Amniotic stem cell (primary cell): ENCODE measurements around the gene TMEM237.

Experiments used
- DNase-seq: peaks from one replicate; lab custom pipeline; 2025; lab: John Stamatoyannopoulos, UW

TMEM237 gene

DNA sequence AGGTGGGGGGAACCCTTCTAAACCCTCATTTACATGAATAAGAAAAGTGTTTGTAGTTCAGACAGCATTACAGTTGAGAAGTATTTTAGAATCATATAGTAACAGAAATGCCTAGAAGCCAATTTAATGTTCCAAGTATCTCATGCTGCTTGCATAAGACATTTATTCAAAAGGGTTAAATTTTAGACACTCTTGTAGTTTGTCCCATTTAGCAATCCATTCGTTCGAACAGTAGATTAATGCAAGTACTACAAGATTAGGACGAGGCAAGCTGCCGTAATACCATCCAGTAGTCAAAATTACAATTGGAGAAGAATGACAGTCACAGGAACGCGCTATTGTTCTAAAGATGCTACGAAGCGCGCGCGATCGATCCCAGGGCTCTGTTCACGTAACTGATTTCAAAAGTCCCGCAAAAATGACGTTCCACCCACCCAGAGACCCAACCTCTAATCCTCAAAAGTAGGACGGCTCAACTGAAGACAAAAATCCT lies 1.2 kb downstream of the TMEM237 start:
- no peak for DNase-seq

DNA sequence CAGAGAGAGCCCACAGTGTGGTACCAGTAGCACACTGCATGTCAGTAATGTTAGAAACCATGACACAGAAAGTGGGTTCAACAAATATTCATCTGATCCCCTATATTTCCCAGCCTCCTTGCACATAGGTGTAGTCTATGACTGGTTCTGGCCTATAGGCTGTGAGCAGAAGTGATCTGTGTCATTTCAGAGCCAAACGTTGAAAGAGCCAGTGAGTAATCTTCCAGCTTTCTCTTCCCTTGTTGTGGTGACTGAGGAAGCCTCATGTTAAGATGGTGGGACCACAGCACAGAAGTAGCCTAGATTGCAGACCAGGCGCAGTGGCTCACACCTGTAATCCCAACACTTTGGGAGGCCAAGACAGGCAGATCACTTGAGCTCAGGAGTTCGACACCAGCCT lies 4.1 kb downstream of the TMEM237 start:
- DNase-seq: no peak

DNA sequence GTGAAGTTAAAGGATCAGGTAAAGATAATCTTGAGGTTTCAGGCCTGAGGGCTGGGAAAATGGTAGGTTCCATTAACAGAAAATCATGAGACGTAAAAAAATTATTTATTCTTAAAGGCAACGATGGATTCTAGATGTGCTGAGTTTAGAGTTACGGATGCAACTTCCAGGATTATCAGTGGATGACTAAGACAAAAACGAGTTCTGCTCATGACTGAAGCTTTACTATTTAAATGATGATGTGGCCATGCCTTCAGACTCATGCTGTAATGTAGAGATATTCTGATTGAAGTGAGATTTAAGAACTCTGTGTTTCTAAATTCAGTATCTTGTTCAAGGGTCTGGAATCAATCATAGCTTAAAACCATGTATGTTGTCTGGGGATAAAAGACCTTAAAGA lies 5.0 kb downstream of the TMEM237 start:
- DNase-seq: no peak

DNA sequence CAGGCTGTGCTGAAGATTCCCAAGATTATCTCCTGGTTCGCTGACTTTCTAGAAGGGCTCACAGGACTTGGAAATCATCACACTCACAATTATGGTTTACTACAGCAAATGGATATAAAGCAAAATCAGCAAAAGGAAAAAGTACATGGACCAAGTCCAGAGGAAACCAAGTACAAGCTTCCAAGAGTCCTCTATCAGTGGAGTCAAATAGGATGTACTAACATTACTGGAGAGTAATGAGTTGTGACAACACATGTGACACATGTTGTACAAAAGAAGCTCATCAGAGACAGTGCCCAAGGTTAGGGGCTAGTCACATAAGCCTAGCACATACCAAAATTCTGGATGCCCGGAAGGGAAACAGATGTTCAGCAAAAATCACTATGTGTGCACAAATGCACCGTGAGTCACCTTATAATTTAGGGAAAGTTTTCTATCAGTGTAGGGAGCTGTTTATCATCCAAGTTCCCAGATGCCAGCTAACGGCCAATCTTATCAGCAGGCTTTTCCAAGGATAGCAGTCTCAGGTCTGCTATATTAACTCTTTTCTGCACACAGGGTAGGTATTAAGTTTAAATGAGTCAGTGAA lies 9.5 kb downstream of the TMEM237 start:
- no peak for DNase-seq

DNA sequence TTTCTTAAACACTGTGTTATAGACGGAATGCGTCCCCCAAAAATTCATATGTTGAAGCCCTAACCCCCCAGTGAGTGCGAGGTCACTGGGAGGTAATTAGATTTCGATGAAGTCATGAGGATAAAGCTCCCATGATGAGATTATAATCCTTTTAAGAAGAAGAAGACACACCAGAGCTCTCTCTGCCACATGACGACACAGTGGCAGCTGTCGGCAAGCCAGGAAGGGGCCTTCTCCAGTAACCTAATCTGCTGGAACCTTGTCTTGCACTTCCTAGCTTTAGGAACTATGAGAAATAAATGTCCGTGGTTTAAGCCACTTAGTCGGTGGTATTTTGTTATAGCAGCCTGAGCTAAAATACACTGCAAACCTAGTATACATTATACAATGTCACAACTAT lies 12.3 kb downstream of the TMEM237 start:
- no peak for DNase-seq

DNA sequence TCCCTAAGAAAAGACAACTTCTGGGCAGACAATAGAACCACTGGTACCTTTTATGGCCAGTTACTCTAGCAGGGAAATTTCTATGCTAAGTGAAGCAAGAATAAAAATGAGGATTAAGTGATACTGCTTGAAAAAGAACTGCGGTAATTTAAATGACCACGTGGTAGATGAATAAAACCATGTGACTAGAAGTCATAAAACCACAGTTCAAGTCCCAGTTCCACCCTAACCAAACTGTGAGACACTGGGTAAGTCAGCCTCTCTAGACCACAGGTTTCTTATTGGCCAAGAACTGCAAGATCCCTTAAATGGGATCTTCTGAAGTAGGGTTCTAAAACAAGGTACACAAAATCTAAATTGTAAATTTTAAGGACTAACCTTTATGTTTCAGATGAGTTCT lies 12.7 kb downstream of the TMEM237 start:
- no peak for DNase-seq

DNA sequence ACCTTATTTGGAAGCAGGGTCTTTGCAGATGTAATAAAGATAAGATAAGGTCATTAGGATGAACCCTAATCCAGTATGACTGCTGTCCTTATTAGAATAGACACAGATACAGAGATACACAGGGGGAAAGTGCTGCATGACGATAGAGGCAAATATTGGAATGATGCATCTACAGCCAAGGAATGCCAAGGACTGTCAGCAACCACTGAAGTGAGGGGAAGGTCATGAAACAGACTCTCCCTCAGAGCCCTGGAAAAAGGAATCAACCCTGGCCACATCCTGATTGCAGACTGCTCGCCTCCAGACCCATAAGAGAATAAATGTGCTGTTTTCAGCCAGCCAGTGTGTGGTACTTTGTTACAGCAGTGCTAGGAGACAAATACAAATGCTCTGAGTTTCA lies 14.8 kb downstream of the TMEM237 start:
- no peak for DNase-seq

DNA sequence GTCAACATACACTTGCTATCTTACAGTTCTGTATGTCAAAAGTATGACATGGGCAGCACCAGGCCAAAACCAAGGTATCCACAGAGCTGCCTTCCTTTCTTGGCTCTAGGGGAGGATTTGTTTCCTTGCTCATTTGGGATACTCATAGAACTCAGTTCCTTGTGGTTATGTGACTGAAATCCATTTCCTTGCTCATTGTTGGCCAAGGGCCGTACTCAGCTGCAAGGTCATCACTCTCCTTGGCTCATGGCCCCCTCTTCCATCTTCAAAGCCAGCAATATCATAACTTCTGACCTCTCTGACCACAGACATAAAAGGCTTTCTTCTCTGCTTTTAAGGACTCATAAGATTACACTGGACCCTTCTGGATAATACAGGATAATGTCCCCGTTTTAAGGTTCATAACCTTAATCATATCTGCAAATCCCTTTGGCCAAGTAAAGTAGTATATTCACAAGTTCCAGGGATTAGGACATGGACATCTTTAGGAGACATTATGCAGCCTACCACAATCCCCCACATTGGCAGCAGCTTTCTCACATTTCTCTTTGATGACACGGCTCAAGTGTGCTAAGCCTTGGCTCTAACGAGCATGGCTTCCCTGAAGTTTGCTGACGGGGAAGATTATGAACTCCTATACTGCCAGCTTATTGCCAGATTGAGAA lies 20.9 kb downstream of the TMEM237 start:
- no peak for DNase-seq

DNA sequence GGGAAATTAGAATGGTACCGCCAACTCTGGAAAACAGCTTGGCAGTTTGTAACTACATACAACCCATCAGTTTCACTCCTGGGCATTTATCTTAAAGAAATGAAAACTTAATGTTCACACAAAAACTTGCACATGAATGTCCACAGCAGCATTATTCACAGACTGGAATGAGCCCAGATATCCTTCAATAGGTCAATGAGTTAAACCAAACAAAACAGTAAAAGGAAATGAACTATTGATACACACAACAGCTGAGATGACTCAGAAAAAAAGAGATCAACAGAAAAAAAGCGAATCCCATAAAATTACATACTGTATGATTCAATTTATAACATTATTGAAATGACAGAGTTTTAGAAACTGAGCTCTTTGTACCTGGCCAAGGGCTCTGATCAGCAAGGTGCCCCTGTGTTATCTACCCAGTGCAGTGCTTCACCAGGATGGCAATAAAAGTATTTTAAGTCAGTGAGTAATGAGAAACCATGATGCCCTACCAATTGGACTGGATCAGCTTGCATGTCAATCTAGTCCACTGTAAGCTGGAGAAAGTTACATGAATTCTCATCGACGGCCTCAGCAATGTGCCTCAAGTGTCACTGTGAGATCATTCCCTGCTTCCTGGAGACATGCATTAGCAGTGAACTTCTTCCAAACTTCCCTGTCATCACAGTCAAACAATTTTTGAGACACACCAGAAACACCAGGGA lies 21.9 kb downstream of the TMEM237 start:
- no peak for DNase-seq

DNA sequence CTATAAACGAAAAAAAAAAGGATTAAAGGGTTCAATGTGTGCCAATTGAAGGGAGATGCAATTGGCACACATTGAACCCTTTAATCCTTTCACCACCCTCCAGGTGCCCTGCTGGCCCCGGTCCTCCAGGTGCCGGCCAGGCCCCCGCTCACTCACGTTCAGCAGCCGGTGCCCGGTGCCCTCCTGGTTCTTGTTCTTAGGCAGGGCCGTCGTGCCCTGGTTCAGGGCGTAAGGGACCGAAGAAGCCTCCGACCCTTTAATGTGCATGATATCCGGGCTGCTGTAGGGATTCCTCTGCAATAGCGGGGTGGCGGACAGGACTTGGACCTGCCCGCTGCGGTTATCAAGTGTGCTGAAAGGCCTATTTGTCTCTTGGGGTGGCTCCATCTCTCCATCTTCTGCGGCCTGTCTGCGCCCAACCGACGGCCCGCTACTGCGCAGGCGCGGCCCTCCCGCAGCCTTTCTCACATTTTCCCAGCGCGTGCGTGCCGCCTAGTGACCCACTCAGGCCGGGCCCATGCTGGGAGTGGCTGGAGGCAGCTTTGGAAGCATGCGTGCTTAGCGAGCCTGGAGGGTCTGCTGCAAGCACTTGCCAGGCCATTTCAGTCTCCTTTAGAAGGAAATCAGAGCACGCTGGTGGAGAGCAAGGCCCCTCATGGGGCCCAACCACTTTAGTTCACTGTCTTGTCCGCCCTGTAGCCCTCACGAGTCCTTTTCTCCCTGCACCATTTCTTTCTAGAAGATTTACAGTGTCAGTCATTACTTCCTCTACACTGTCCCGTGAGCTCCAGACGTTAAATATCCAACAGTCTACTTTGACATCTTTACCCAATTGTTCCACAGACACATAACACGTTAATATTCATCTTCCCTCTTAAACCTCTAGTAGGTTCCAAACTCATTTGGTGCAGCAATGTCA lies 24.3 kb downstream of the TMEM237 start:
- DNase-seq: no peak

DNA sequence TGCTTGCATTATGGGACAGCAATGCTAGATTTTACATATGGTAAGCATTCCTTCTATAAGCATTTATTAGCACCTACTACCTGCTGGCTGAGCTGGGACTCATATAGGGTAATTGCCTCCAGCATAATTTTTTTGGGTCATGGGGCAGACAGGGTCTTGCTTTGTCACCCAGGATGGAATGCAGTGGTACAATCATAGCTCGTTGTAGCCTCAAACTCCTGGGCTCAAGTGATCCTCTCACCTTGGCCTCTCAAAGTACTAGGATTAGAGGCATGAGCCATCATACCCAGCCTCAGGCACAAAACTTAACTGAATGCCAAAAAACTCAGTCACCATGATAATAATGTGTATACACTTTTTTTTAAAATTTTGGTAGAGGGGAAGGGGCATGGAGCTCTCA lies 35.3 kb downstream of the TMEM237 start:
- DNase-seq: no peak

DNA sequence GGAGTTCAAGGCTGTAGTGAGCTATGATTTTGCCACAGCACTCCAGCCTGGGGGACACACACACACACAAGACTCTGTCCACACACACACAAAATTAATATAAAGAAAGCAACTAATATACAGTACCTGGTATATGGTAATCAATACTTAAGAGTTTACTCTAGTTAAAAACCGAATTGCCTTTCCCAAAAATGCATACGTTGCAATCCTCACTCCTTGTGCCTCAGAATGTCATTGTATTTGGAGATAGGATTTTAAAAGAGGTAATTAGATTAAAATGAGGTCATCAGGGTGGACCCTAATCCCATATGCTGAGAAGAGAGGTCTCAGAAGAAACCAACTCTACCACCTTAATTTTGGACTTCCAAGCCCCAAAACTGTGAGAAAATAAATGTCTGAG lies 35.7 kb downstream of the TMEM237 start:
- DNase-seq: no peak

DNA sequence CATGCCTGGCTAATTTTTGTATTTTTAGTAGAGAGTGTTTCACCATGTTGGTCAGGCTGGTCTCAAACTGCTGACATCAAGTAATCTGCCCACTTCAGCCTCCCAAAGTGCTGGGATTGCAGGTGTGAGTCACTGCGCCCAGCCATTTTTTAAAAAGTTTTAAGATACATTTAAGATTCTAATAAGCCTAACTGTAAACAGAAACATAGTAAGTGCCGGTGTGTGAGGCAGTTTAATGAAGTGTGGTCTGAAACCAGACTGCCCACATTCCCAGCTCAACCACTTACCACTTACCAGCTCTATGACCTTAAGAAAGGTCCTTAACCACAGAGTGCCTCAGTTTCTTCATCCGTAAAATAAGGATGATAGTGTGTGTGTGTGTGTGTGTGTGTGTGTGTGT lies 42.4 kb downstream of the TMEM237 start:
- DNase-seq: no peak

DNA sequence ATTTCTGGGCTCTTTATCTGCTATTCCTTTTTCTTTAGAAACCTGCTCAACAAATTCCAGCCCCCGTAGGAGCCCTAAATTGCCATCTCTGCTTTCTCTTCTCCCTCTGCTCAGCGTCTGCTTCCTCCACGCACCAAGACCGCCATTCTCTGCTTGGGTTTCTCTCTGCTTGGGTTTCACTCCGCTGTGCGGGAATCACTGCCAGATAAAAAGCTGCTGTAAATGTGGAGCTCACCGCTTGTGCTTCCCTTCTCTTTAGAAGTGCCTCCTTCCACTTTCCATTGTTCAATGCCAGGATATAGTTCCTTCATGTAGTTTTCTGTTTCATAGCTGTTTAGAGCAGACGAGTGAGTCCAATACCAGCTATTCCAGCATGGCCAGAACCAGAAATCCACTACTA lies 45.9 kb downstream of the TMEM237 start:
- no peak for DNase-seq

DNA sequence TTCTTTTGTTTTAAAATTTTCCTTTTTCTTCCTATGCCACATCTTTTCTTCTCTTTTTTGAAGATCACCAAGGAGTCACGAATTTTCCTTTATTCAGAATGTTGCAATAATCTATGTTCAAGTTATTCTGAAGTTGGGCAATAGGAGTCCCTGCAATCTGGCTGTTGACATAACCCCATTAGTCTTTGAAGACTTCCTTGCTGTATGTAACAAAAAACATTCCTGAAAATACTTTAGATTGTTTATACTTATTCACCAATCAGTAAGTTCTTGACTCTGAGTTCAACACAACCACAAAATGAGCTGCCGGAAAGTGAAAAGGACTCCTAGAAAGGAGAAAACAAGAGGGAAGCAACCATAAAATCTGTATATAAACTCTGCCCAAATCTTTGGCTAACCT lies 62.8 kb downstream of the TMEM237 start:
- no peak for DNase-seq

DNA sequence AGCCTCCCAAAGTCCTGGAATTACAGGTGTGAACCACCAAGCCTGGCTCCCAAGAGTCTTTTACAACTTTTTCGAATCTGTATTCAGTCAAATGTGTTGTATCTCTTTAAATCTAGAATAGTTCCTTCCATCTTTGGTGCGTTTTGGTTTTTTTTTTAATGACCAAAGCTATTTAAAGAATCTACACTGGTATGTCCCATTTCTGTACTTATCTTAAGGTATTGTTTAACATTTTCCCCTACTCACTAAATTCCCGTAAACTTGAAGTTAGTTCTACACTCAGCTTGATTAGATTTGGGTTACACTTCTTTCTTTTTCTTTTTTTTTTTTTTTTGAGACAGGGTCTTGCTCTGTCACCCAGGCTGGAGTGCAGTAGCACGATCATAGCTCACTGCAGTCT lies 63.8 kb downstream of the TMEM237 start:
- no peak for DNase-seq

DNA sequence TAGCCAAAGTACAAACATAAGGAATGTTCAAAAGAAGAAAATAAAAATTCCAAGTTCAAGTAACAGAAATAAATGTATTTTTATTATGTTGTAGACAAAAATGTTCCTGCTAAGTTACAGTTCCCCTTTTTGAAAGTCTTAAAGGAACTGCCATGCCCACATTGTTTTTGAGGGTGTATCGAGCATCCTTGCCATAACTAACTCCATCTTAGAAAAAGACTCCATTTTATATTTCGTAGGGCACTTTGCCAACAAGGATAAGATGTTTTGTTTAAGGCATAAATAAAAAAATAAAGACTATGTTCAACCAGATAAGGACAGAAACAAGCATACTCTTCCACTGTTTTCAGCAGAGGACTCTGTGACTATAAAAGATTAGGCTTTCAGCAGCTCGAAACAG lies 67.3 kb downstream of the TMEM237 start:
- DNase-seq: no peak

DNA sequence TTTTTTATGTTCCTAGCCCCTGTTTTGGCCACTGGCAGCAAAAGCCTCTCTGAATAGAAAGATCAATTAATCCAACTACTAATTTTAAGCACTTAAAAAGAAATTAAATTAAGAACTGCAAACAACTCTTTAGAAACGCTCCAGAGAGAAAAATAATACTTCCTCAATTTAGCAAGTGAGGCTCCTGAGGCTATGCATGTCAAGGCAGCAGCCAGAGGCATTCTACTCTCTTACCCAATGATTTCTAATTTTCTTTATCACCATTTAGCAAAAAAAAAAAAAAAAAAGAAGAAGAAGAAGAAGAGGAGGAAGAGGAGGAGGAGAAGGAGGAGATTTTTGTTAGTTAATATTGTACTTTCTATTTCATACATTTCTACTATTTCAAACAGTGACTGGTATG lies 68.5 kb downstream of the TMEM237 start:
- DNase-seq: no peak

DNA sequence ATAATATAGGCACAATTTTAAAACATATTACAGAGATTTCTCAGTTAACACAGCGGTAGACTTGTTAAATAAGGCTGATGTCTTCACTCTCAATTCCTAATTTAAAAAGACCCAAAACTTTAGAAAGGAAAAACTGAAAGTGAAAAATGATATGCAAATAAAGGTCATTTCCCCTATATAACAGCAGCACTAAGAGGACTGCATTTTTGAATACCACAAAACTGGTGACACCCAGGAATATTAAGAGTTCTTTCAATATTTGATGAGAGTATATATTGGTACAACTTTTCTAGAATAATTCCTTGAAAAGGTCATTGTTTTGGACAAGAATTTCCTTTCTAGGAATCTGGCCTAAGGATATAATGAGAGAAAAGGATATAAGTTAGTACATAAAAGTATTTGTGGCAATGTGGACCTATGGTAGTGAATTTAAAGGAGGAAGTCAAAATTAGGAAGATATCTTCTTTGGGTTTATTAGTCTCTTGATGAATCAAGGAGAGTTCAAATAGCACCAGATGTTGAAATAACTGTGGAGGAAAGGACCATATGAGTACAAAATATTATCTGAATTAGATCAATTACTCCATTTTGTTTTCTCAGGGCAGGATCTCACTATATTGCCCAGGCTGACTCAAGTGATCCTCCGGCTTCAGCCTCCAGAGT lies 70.3 kb downstream of the TMEM237 start:
- DNase-seq: no peak
